ENCODE measurements around the gene CFAP46.

GRCh38 chr10:132790934-132791829 lies 151.2 kb downstream of the CFAP46 start:
- TF ChIP-seq POLR2AphosphoS5 (IDR thresholded peaks at IDR 0.05; ENCODE audit: low read depth, low read length) (no peak), REST (IDR thresholded peaks at IDR 0.05; ENCODE audit: insufficient read depth in 1 of 2, low read depth in 2 of 2, low read length in 2 of 2) (no peak), SIN3A (IDR thresholded peaks at IDR 0.05; ENCODE audit: borderline replicate concordance, insufficient read depth, low read length) (no peak), TAF1 (IDR thresholded peaks at IDR 0.05; ENCODE audit: borderline replicate concordance, insufficient read depth, low read length) (no peak), FOXP2 (optimal IDR thresholded peaks at IDR 0.05; ENCODE audit: borderline replicate concordance, extremely low read depth, extremely low read length, insufficient read depth) (no peak)
